HG03432 (cell line): ENCODE results near the gene PPFIA2.
"Not testable (repeated sequence)": the region's sequence is repeated elsewhere in the genome, so short reads cannot be mapped to it uniquely, and the experiment has no call there.

ENCODE experiments used
- ATAC-seq: cut with Tn5 transposase; IDR thresholded peaks from one replicate; pipeline ENCODE4 v1.9.1; 2021; ENCODE audit warnings: mild to moderate bottlenecking, moderate library complexity; ENCODE audit not compliant: unreplicated experiment

PPFIA2 gene

GRCh38 chr12:81670759-81671158 is 88.4 kb downstream of the PPFIA2 start:
- ATAC-seq = no peak

GRCh38 chr12:81668475-81668874 is 90.7 kb downstream of the PPFIA2 start:
- ATAC-seq = peak; percentile 99

- ATAC-seq = not testable (repeated sequence)
Observed at GRCh38 chr12:81659310-81659709, 99.8 kb downstream of the PPFIA2 start.

- ATAC-seq = peak; percentile 74
Observed at GRCh38 chr12:81644503-81644902, 114.6 kb downstream of the PPFIA2 start.

- no peak for ATAC-seq
Observed at GRCh38 chr12:81639196-81639595, 120.0 kb downstream of the PPFIA2 start.

- ATAC-seq = no peak
Observed at GRCh38 chr12:81633127-81633526, 126.0 kb downstream of the PPFIA2 start.

GRCh38 chr12:81627336-81628189 is 131.6 kb downstream of the PPFIA2 start:
- ATAC-seq = no peak

GRCh38 chr12:81626406-81626805 is 132.7 kb downstream of the PPFIA2 start:
- no peak for ATAC-seq

GRCh38 chr12:81617915-81618314 is 141.2 kb downstream of the PPFIA2 start:
- ATAC-seq = no peak

GRCh38 chr12:81615026-81615588 is 144.0 kb downstream of the PPFIA2 start:
- no peak for ATAC-seq

- peak; percentile 87 for ATAC-seq
Observed at GRCh38 chr12:81610955-81611889, 147.9 kb downstream of the PPFIA2 start.

GRCh38 chr12:81597928-81598604 is 161.1 kb downstream of the PPFIA2 start:
- ATAC-seq = peak; percentile 85

- no peak for ATAC-seq
Observed at GRCh38 chr12:81596558-81596957, 162.6 kb downstream of the PPFIA2 start.

- ATAC-seq = no peak
Observed at GRCh38 chr12:81591256-81591655, 167.9 kb downstream of the PPFIA2 start.

GRCh38 chr12:81590703-81591102 is 168.4 kb downstream of the PPFIA2 start:
- not testable (repeated sequence) for ATAC-seq

- peak; percentile 71 for ATAC-seq
Observed at GRCh38 chr12:81588235-81589008, 170.7 kb downstream of the PPFIA2 start.

- ATAC-seq = no peak
Observed at GRCh38 chr12:81585787-81586186, 173.4 kb downstream of the PPFIA2 start.

- no peak for ATAC-seq
Observed at GRCh38 chr12:81573228-81573627, 185.9 kb downstream of the PPFIA2 start.

GRCh38 chr12:81572411-81572810 is 186.7 kb downstream of the PPFIA2 start:
- no peak for ATAC-seq

- no peak for ATAC-seq
Observed at GRCh38 chr12:81570234-81570633, 188.9 kb downstream of the PPFIA2 start.
